Forelimb muscle (tissue), 1 donor: Measurements from ENCODE around the gene NEDD4L. TPM values are rescaled to one million over a fixed set of nuclear protein-coding genes. Genes with fewer than 3 reads are reported as not detected.

ENCODE experiments used
- DNase-seq: peaks from one replicate; pipeline ENCODE4 v3.0.0-alpha.2; 2013; ENCODE audit warnings: low read depth
- polyA plus RNA-seq: library from polyadenylated mRNA; unstranded; fragments of 120-200 nt; gene quantifications from one replicate; pipeline ENCODE4 v1.2.1, GENCODE V29; 2013; ENCODE audit not compliant: insufficient read length

Gene NEDD4L
- polyA plus RNA-seq, 1 donor: 33.6 TPM

DNA sequence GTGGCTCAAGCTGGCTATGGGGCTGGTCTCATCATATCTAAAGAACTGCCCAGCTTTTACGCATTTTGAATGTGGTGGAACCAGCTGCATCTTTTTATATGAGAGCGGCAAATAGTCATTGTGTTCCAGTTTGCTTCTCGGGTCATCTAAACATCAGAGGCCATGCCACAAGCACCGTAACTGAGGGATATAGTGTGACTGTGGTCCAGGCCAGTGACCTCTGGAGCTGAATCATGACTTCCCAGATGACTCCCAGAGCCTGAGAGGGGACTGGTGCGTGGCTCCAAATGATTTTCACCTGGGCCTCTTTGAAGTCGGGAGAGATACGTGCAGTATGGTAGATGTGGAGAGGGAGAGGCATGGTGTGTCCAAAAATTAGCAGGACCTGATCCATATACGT is 271.0 kb downstream of the NEDD4L start:
- DNase-seq: no peak

DNA sequence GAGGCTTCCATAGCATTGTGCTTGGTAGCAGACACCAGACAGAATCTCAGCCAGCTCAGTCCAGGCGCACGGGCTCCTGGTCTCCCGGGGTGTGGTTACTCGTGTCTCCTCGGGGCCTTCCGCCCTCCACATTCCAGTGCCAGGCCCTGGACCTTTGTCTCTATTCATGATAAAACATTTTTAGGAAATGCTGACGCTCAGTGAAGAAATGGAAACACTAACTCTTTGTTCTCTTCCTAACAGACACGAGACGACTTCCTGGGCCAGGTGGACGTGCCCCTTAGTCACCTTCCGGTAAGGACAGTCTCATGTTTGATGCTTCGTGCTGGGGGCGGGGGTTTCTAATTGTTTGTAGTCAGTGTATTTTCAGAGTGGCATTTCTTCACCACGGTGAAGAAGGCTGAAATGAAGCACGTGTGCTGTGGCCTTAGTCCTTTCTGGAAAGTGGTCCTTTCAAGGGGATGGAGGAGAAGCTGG is 271.8 kb downstream of the NEDD4L start:
- DNase-seq: no peak

DNA sequence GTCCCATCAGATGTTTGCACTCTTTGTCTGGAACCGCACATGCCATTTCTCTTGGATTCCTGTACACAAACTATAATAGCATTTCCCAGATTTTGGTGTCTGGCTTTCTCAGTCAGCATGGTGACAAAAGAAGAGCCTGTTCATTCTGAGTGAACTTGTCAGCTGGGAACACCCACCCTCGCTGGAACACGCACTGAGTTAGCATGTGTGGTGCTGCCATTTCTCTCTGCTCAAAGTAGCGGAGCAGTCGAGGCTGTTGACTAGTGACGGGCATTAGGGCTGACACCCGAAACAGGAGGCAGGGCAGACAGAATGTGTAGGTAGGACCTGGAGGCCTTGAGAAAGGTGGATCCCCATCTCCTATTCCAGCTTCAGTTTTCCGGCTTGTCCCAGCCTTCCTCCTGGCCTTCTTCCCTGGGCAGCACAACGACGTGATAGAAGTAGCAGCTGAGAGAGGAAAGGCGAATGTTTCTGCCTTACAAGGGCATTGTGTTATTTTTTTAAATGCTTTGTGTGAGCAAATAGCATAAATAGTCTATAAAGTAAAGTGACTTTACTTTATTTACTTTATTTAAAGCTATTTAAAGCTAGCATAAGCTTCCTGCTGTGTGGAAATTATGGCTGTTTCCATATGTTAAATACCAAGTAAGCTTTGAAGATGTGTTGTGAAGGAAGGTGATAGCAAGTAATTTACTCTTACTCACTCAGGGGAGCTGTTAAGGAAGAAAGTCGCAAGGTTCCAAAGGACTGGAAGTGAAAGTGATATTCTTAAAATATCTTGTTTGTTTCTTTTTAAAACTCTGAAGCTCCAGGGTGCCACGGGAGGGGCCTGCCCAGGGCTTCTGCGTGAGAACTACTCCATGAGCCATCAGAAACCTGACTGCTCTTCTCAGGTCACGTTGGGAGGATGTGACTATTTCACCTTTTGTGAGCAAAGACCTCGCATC is 272.6 kb downstream of the NEDD4L start:
- no peak for DNase-seq

DNA sequence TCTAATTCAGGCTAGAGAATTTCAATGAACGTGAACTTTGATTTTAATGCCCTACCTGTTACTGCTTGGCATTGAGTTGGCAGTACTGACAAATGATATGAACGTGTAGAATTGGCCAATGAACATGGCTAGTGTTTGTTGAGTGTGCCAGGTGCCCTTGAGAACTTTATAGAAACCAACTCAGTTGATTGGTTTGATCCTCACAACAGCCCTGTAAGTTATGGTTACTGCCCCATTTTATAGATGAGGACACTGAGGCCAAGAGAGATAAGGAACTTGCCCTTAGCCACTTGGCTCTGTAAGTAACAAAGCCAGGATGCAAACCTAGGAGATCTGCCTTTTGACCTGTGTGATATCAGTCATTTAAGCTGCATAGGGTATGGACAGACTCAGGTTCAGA is 275.7 kb downstream of the NEDD4L start:
- DNase-seq: no peak

DNA sequence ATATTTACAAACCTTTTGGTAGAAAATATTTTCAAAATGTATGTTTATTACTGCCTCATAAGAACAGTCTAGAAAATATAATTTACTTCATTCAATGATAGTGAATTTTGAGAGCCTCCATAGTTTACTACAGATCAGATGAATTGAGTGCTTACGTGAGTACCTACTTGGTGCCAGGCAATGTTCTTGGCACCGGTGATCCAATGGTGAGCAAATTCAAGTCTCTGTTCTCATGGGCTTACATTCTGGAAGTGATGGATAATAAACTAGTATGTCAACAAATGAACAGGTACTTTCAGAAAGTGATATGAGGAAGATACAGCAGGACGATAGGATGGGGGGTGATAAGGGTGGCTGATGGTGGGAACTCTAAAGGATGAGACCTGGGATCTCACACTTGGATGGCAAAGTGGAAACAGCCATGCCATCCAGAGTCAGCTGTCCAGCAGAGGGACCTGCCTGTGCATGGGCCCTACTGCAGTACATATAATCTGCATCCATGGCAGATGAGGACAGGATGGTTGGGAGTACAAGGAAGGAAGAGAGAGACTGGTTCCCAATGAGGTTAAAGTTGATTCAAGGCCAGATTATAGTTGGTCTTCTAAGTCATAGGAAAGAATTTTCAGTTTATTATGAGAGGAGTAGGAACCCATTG is 277.0 kb downstream of the NEDD4L start:
- DNase-seq: no peak

DNA sequence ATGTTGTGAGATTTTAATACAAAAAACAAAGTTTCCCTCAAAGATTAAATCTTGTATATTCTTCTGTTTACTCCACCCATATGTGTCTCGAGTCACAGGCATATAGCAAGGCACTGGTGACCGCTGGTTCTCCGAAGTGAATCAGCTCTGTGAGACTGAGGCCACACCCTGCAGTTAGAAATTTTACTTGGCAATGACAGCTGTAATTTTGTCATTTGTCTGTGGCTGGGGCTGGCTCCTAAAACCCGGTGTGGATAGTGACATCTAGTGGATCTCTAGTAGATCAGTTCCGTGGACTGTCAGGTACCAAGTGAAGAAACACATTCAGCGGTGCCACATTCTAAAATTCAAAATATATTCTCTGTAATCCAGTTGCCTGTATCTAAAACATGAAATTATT is 278.0 kb downstream of the NEDD4L start:
- DNase-seq: peak; percentile 77

DNA sequence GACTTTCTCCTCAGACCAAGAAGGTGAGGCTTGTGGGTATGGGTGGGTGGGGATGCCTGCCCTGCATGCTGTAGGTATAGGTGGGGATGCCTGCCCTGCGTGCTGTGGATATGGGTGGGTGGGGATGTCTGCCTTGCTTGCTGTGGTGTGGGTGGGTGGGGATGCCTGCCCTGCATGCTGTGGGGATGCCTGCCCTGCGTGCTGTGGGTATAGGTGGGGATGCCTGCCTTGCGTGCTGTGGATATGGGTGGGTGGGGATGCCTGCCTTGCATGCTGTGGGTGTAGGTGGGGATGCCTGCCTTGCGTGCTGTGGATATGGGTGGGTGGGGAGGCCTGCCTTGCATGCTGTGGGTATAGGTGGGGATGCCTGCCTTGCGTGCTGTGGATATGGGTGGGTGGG is 278.4 kb downstream of the NEDD4L start:
- no peak for DNase-seq

DNA sequence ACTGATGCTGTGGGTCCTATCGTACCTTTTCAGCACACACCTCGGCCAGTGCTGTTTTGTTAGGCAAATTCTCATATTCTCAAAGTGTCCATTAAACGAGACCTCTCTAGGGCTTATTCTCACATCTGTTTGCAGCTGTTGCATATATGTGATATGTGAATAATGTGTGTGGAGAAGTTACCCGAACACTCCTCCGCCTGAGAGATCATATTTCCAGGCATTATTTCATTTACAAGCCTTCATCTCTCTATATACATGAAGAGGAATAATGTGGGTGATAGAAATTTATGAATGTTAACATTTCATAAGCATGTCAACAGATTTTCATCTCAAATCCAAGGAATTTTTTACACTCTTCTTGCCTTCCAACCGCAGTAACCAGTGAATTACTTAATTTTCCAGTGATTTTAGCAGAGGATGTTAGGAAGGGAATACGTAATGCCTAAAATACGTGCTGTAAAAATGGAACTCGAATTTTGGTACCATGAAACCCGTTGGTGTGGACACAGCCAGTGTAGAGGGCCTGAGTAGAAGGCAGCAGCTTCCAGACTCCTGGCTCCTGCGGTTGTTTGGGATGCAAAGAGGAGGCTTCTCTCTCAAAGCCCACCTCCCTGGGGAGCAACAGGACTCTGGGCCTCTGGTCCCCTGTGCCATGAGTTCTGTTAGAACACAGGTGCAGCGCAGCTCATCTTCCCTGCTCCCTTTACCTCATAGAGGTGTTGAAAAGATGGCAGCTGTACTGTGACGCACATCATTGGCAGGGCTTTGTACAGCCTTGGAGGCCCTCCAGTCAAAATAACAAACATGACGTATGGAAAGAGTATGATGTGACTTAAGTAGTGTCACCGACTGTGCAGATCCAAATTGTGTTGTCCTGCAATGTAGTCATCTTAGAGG is 280.1 kb downstream of the NEDD4L start:
- DNase-seq: no peak

DNA sequence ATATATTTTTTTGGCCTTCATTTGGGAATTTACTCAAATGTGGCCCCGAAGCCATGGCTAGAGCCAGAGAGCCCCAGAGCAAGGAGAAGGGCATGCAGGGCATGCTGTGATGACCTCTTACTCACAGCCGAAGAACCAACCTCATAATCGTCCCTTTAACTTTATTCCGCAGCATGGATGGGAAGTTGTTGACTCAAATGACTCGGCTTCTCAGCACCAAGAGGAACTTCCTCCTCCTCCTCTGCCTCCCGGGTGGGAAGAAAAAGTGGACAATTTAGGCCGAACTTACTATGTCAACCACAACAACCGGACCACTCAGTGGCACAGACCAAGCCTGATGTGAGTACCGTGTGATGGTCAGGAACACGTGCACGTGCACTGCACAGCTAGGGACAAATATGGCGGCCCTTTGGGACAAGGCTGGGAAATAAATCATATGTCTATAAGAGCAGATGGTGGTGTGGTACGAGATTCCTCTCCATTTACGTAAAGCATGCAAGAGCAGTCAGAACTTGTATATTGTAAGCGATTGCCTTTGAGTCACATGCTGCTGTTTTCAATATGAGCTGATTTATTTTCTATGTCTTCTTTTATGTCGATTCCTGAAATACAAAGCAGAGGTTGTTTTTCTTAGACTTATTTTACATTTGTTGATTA is 280.9 kb downstream of the NEDD4L start:
- no peak for DNase-seq

DNA sequence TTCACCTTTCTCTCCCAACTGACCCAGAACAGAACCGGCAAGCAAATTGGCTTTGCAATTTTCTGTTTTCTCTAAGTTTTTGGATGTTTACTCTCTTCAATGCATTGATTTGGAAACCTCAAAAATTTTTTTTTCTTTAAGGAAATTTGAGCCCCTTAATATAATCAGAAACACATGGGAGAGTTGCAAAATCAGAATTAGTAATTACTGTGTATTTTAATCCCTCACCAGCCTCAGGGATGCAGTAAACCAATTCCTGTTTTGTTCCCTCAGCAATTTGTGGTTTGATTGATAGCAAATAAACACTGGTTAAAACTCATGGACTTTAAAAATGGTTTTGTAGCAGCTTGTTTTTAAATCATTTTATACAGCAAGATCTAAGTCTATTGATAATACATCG is 281.5 kb downstream of the NEDD4L start:
- no peak for DNase-seq

DNA sequence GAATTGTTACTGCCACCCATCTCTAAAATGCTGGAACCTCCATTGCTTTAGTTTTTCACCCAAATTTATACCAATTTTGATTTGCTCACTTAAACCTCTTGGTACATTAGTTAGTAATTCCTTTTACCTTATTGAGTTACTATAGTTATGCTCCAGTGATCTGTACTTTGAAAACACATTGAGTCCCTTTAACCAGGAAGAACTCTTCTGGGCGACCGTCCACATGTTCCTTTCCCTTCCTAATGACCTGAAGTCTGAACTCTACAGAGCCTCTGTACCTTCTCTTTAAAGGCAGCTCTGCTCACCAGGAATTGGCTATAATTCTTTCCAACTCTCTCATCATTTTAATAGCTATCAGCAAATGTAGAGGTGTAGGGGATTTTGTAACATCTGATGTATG is 290.0 kb downstream of the NEDD4L start:
- no peak for DNase-seq

DNA sequence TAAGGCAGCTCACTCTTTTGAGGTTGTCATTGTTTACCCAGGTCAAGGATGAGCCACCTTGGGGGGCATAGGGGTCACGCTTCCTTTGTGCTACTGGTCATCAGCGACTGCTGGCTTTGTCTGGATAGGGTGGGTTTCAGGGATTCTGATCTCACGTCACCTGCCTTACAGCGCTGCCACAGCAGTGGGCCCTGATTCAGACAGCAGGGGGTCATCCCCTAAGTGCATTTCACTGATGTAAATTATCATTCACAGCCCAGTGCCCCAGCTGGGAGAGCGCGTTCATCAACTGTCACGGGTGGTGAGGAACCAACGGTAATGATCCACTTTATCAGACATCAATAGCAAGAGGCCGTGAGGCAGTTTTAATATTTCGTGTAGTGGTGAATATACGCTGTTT is 291.2 kb downstream of the NEDD4L start:
- DNase-seq: no peak

DNA sequence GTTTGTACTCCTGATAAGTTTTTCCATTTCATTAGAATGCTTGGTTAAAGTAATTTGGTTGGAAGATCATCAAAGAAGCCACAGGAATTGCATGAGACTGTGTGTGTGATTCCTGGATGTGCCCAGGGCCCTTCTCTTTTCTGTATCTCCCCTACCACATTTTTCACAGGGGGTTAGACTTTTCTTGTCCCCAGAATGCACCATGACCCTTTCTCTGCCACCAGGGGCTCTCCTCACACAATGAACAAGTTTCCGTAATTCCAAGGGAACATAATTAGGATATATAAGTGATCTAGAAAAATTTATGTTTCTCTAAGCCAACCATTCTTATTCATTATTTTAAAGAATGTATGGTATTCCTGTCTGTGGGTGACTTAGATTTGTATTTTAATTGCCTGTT is 291.8 kb downstream of the NEDD4L start:
- no peak for DNase-seq

DNA sequence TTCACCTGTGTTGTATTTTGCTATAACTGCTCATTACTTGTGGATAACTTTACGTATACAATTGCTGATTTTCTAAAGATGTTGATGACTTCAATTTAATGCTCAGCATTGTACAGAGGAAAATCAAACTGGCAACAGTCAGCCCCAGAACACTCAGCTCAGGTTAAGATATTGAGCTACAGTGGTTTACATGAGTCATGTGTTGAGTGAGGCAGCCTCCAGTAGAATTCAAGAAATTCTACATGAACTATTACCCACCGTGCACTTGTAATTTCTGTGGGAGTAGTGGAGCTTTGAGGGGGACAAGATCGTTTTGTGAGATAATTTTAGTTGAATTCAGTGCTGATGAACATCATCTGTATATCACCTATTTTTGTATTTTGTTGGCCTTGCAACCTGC is 292.6 kb downstream of the NEDD4L start:
- DNase-seq: no peak

DNA sequence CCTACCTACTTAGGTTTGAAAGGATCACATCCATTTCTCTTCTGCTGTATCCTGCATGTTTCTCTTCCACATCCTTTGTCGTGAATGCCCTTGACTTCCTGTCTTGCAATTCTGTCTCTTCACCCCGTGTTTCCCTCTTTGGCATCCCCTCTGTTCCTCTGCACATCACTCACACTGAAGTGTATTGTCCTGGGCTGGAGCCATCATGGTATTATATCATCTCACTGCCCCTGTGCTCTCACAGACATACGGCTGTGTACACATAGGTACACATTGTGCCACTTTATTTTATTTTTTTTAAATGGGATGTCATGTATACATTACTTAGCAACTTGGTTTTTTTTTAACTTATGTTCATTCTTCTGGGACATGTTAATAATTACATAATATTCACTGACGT is 293.3 kb downstream of the NEDD4L start:
- DNase-seq: no peak

DNA sequence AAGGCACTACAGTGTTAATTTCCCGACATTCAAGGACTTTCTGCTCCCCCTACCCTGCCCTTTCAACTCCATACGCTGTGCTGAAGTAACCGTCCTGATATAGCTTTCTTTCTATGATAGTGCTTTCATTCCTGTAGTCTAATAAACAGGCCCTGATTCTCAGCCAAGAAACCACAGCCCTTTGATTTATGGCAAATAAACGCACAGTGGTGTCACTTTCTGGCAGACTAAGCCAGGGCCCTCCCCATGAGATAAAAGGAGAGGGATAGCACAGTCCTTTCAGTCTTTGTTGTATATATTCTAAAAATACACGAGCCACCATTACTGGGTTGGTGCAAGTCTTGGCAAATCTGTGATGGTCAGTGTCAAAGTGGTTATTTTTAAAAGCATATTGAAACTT is 293.7 kb downstream of the NEDD4L start:
- no peak for DNase-seq

DNA sequence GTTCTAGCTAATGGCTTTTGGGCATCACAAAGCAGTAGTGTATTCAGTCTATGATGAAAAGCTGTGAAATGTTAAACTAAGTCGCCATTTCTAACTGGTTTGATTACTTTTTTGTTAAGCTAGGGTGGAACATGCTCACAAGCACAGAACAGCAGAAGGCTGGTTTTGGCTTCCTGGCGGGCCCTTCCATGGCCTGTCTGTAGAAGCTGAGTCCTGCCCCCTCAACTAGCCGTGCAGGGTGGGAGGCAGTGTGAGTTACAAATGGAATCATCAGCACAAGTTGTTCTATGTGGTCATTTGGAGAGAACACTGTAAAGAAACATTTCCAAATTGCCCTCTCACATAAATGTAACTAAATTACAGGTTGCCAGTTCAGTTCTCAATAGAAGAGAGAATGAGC is 294.1 kb downstream of the NEDD4L start:
- DNase-seq: no peak

DNA sequence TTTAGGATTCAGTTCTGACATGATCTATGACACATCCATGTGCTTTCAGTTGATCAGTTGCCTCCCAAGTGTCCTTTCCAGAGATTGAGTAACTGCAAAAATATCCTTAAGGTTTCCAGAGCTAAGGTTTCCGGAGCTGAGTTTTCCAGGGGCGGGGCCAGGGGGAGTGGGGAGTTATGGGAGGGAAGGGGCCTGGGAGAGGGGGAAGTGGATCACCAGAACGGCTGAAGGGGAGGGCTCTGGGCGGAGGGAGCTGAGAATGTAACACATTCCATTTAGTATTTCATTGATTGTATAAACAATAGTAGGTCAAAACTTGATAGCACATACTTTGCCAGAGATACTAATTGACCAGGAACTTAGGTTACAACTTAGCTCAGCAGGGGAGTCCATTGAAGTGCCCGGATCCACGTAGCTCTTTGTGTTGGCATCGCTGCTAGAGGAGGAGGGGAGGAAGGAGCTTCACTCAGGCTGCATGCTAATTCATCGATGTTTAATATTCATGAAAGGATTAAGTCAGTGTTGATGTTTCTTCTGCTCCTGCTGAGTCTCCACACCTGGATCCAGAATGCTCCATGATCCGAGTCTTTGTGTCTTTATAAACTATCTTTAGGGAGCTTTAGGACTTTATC is 295.1 kb downstream of the NEDD4L start:
- no peak for DNase-seq

DNA sequence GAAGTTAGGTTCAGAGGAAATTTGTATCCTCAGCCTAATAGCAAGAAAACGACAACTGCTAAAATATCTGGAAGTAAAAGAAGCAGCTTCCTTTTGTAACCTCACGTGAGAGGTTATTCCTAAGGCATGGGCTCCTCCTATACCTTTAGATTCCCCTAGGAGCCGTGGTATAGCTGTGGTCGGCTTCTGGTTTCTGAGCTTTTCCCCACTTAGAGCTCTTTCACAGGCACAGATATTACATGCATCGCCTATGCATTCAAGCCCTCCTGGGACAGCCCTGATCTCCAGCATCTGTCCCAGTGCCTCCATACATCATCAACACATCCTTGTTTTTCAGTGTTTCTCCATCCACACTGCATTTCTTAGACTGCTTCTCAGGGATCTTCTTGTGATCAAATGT is 295.9 kb downstream of the NEDD4L start:
- DNase-seq: no peak

DNA sequence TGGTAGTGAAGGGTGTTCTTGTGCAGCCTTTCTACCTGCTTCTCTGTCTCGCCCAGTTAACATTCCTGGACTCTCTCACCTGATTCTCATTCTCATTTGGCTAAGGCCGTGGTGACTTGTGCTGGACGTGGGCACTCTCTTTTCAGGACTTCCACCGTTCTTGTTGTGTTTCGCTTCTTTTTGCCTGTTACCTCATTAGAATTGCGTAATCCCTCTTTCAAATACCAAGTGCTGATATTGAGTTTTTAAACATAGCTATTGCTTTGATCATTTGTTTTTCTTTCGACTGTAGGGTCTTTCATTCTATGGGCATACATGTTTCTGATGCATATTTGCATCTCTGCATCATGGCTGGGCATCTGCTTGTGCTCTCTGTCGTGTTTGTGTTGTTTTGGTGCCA is 297.9 kb downstream of the NEDD4L start:
- DNase-seq: no peak

DNA sequence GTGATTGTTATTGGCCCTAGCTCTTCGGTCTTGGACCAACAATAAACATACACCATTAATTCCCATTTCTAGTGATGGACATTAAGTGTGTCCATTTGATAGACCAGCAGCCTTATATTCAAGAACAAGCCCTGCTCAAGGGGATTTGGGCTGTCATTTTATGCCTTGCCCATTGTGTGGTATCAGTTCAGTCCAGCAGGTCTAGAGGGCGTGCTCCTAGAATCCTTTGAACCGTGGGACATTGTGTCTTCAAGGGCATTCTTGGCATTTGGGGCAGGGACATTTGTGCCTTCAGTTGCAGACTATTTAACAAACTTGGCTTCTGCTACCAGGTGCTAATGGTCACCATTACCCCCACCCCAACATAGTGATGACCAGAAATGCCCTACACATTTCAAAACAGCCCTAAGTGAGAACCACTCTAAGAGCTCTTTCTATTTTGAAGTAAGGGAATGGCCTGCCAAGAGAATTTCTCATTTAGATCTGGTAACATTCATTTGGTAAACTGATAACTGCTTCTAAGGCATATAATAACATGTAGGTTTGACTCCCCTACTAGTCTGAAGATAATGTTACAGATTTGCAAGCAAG is 300.1 kb downstream of the NEDD4L start:
- DNase-seq: no peak
